ENCODE measurements around the gene ZDHHC5.
A peak's percentile ranks its signal among the peaks of the same experiment; 100 is the strongest.

Gene ZDHHC5

DNA sequence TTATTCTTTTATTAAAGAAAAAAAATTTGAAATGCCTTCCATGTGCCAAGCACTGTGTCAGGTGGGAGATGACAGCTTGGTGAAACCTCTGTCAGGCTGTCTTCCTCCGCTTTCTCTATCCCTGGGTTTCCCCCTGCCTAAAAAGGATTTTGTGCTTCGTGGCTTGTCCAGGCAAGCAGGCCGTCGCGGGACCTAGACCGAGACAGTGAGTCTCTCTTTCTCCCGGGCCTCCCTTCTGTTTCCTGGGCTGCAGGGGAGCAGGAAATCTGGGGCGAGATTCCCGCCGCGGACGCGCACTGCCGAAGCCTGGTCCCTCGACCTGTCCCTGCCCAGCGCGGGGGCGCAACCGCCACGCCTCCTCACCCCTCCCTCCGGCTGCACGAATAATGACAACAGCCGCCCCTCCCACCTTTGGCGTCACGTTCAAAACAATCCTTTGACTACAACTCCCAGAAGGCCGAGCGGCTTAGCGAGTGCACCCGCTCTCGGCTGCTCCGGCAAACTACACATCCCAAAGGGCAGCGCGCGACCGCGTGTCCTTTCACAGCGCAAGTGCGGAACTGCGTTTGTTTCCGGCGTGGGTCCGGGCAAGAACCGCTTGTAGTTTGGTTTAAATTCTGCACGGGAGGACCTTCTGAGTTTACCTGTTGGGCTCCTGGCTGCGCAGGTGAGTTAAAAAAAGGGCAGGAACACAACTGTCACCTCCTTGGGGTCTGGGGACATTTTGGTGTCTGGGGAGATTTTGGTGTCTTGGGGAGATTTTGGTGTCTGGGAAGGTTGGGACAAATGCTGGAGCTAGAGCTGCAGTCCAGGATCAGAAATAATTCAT lies 10.5 kb upstream of the ZDHHC5 start, which contains the start of gene CLP1 (continued):
- TF ChIP-seq ZNF621 (tag by site-specific recombination; IDR thresholded peaks at IDR 0.05), result no peak
- TF ChIP-seq ZNF416 (tag by site-specific recombination; IDR thresholded peaks at IDR 0.05), result no peak
- peak; percentile 72 for TF ChIP-seq IKZF3 (tag by site-specific recombination; IDR thresholded peaks at IDR 0.05)
- no peak for TF ChIP-seq ZNF239 (tag by site-specific recombination; IDR thresholded peaks at IDR 0.05)
- peak; percentile 91 for TF ChIP-seq SP3 (tag by site-specific recombination; IDR thresholded peaks at IDR 0.05)
- TF ChIP-seq, protein P1, sequence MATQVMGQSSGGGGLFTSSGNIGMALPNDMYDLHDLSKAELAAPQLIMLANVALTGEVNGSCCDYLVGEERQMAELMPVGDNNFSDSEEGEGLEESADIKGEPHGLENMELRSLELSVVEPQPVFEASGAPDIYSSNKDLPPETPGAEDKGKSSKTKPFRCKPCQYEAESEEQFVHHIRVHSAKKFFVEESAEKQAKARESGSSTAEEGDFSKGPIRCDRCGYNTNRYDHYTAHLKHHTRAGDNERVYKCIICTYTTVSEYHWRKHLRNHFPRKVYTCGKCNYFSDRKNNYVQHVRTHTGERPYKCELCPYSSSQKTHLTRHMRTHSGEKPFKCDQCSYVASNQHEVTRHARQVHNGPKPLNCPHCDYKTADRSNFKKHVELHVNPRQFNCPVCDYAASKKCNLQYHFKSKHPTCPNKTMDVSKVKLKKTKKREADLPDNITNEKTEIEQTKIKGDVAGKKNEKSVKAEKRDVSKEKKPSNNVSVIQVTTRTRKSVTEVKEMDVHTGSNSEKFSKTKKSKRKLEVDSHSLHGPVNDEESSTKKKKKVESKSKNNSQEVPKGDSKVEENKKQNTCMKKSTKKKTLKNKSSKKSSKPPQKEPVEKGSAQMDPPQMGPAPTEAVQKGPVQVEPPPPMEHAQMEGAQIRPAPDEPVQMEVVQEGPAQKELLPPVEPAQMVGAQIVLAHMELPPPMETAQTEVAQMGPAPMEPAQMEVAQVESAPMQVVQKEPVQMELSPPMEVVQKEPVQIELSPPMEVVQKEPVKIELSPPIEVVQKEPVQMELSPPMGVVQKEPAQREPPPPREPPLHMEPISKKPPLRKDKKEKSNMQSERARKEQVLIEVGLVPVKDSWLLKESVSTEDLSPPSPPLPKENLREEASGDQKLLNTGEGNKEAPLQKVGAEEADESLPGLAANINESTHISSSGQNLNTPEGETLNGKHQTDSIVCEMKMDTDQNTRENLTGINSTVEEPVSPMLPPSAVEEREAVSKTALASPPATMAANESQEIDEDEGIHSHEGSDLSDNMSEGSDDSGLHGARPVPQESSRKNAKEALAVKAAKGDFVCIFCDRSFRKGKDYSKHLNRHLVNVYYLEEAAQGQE (tag by site-specific recombination; IDR thresholded peaks at IDR 0.05), result 0 out of 2 replicates have a peak, but pooled peaks have one; percentile 40
- no peak for TF ChIP-seq MEIS1 (CRISPR knock-in tag; IDR thresholded peaks at IDR 0.05; ENCODE audit: borderline replicate concordance)
- no peak for TF ChIP-seq ZNF792 (tag by site-specific recombination; IDR thresholded peaks at IDR 0.05)
- TF ChIP-seq ZNF221 (tag by site-specific recombination; IDR thresholded peaks at IDR 0.05; ENCODE audit: borderline replicate concordance), result no peak
- no peak for TF ChIP-seq ZNF426 (tag by site-specific recombination; IDR thresholded peaks at IDR 0.05)
- TF ChIP-seq ZFP69B (tag by site-specific recombination; IDR thresholded peaks at IDR 0.05), result no peak
- TF ChIP-seq ZNF585B (tag by site-specific recombination; IDR thresholded peaks at IDR 0.05), result no peak
- TF ChIP-seq ZNF571 (tag by site-specific recombination; IDR thresholded peaks at IDR 0.05), result no peak
- TF ChIP-seq ZXDB (tag by site-specific recombination; IDR thresholded peaks at IDR 0.05), result peak; percentile 77
- TF ChIP-seq KLF16 (tag by site-specific recombination; IDR thresholded peaks at IDR 0.05), result peak; percentile 27; the same call in 1 of the 2 replicates
- TF ChIP-seq, protein P2, sequence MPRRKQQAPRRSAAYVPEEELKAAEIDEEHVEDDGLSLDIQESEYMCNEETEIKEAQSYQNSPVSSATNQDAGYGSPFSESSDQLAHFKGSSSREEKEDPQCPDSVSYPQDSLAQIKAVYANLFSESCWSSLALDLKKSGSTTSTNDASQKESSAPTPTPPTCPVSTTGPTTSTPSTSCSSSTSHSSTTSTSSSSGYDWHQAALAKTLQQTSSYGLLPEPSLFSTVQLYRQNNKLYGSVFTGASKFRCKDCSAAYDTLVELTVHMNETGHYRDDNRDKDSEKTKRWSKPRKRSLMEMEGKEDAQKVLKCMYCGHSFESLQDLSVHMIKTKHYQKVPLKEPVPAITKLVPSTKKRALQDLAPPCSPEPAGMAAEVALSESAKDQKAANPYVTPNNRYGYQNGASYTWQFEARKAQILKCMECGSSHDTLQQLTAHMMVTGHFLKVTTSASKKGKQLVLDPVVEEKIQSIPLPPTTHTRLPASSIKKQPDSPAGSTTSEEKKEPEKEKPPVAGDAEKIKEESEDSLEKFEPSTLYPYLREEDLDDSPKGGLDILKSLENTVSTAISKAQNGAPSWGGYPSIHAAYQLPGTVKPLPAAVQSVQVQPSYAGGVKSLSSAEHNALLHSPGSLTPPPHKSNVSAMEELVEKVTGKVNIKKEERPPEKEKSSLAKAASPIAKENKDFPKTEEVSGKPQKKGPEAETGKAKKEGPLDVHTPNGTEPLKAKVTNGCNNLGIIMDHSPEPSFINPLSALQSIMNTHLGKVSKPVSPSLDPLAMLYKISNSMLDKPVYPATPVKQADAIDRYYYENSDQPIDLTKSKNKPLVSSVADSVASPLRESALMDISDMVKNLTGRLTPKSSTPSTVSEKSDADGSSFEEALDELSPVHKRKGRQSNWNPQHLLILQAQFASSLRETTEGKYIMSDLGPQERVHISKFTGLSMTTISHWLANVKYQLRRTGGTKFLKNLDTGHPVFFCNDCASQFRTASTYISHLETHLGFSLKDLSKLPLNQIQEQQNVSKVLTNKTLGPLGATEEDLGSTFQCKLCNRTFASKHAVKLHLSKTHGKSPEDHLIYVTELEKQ (tag by site-specific recombination; IDR thresholded peaks at IDR 0.05; ENCODE audit: borderline replicate concordance), result no peak
- TF ChIP-seq ZNF544 (tag by site-specific recombination; IDR thresholded peaks at IDR 0.05), result no peak
- peak; percentile 93 for TF ChIP-seq ZBTB48 (tag by site-specific recombination; IDR thresholded peaks at IDR 0.05)
- TF ChIP-seq, protein P3, sequence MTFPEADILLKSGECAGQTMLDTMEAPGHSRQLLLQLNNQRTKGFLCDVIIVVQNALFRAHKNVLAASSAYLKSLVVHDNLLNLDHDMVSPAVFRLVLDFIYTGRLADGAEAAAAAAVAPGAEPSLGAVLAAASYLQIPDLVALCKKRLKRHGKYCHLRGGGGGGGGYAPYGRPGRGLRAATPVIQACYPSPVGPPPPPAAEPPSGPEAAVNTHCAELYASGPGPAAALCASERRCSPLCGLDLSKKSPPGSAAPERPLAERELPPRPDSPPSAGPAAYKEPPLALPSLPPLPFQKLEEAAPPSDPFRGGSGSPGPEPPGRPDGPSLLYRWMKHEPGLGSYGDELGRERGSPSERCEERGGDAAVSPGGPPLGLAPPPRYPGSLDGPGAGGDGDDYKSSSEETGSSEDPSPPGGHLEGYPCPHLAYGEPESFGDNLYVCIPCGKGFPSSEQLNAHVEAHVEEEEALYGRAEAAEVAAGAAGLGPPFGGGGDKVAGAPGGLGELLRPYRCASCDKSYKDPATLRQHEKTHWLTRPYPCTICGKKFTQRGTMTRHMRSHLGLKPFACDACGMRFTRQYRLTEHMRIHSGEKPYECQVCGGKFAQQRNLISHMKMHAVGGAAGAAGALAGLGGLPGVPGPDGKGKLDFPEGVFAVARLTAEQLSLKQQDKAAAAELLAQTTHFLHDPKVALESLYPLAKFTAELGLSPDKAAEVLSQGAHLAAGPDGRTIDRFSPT (tag by site-specific recombination; IDR thresholded peaks at IDR 0.05), result peak; percentile 72
- peak; percentile 81 for TF ChIP-seq KLF10 (tag by site-specific recombination; IDR thresholded peaks at IDR 0.05)
- TF ChIP-seq ZNF366 (tag by site-specific recombination; conservative IDR thresholded peaks at IDR 0.05), result peak; percentile 68
- TF ChIP-seq ZBTB20 (tag by site-specific recombination; IDR thresholded peaks at IDR 0.05), result peak; percentile 87; the same call in 1 of the 2 replicates
- TF ChIP-seq ZNF248 (tag by site-specific recombination; IDR thresholded peaks at IDR 0.05), result no peak
- no peak for TF ChIP-seq PRDM1 (tag by site-specific recombination; IDR thresholded peaks at IDR 0.05)
- no peak for TF ChIP-seq OSR2 (tag by site-specific recombination; IDR thresholded peaks at IDR 0.05)
- peak; percentile 83 for TF ChIP-seq ZBTB26 (tag by site-specific recombination; optimal IDR thresholded peaks at IDR 0.05)
- peak; percentile 20; the same call in 1 of the 2 replicates for TF ChIP-seq PRDM4 (tag by site-specific recombination; IDR thresholded peaks at IDR 0.05)
- TF ChIP-seq ZNF549 (tag by site-specific recombination; IDR thresholded peaks at IDR 0.05), result no peak

Data from HEK293 (cell line).